Endothelial cell of umbilical vein (primary cell): ENCODE measurements around the gene RUNX2. TPM values are rescaled to one million over a fixed set of nuclear protein-coding genes. Genes with fewer than 3 reads are reported as not detected.

Experiments
- BruUV-seq: library from RNA; stranded (reverse); fragments of 400-500 nt; replicated peaks from 2 replicates; lab custom pipeline; 2021; lab: Mats Ljungman, UMichigan
- CTCF ChIA-PET: fragments of 300-600, 350-600 bp; sonication (Branson Sonifier 250); formaldehyde crosslinking; loops from one replicate; lab custom pipeline; 2021; ENCODE audit warnings: antibody characterized with exemption, inconsistent platforms; lab: Charles Lee
- POLR2A ChIA-PET: fragments of 300-600, 350-600 bp; sonication (Branson Sonifier 250); formaldehyde crosslinking; loops from one replicate; lab custom pipeline; 2021; ENCODE audit warnings: antibody characterized with exemption, inconsistent platforms; lab: Charles Lee
- DNase-seq: peaks from one replicate; pipeline ENCODE4 v3.0.0-alpha.2; 2011; ENCODE audit warnings: low read depth, low spot score
- FAIRE-seq: peaks from 2 replicates; lab custom pipeline; 2011; peaks lifted over from hg19 to GRCh38; lab: Jason Lieb, UNC
- H2AFZ ChIP-seq: 2 replicates; pipeline ENCODE4 v1.6.0; 2012; ENCODE audit warnings: low read depth, low read length, control low read depth, inconsistent platforms
- H3K27ac ChIP-seq: 2 replicates; pipeline ENCODE4 v1.5.1; 2011; ENCODE audit warnings: low read depth, mild to moderate bottlenecking, control low read depth, low read length, moderate library complexity; ENCODE audit not compliant: insufficient read depth
- H3K27me3 ChIP-seq, 2 experiments: 2 replicates each; pipeline versions ENCODE4 v1.6.0 to v1.6.1; 2011; ENCODE audit warnings: low read length in 2 of 2, mixed read lengths in 1 of 2; ENCODE audit not compliant: control insufficient read depth in 2 of 2, insufficient read depth in 2 of 2
- H3K36me3 ChIP-seq, 2 experiments: 2 replicates in 1 of 2; 3 replicates in 1 of 2; pipeline ENCODE4 v1.5.1; 2011; ENCODE audit warnings: low read length in 2 of 2, mild to moderate bottlenecking in 1 of 2, moderate library complexity in 1 of 2; ENCODE audit not compliant: control insufficient read depth in 2 of 2, insufficient read depth in 2 of 2; ENCODE audit errors: extremely low read depth in 1 of 2
- H3K4me1 ChIP-seq: 3 replicates; pipeline ENCODE4 v1.5.1; 2011; ENCODE audit warnings: mild to moderate bottlenecking, low read length; ENCODE audit not compliant: control insufficient read depth, insufficient read depth; ENCODE audit errors: extremely low read depth
- H3K4me2 ChIP-seq: 2 replicates; pipeline ENCODE4 v1.6.1; 2011; ENCODE audit warnings: low read length, control low read depth, mixed read lengths; ENCODE audit not compliant: insufficient read depth
- H3K4me3 ChIP-seq, 3 experiments: fragments of 200-600 bp in 1 of 3; sonication (generic), shearing (Covaris generic) in 1 of 3; replicated peaks in 1 of 3; 2 replicates each; pipeline ENCODE4 v1.5.1; 2011 to 2016; ENCODE audit warnings: control low read depth in 3 of 3, low read length in 3 of 3, mild to moderate bottlenecking in 2 of 3, inconsistent platforms in 1 of 3, low read depth in 1 of 3, moderate library complexity in 1 of 3; ENCODE audit not compliant: insufficient read depth in 1 of 3
- H3K79me2 ChIP-seq: 2 replicates; pipeline ENCODE4 v1.6.0; 2012; ENCODE audit warnings: low read length, inconsistent platforms; ENCODE audit not compliant: control insufficient read depth, insufficient read depth
- H3K9ac ChIP-seq: replicated peaks from 2 replicates; pipeline ENCODE3; 2011; ENCODE audit warnings: low read length, control low read depth; ENCODE audit not compliant: insufficient read depth; ENCODE audit errors: extremely low read depth
- H3K9me1 ChIP-seq: replicated peaks from 3 replicates; pipeline ENCODE4 v1.6.0; 2011; ENCODE audit warnings: mild to moderate bottlenecking, low read length; ENCODE audit not compliant: control insufficient read depth, insufficient read depth; ENCODE audit errors: extremely low read depth
- H3K9me3 ChIP-seq: replicated peaks from 2 replicates; pipeline ENCODE4 v1.5.1; 2012; ENCODE audit warnings: low read length, inconsistent platforms; ENCODE audit not compliant: control insufficient read depth, insufficient read depth
- H4K20me1 ChIP-seq: replicated peaks from 2 replicates; pipeline ENCODE3; 2011; ENCODE audit warnings: mild to moderate bottlenecking, low read length; ENCODE audit not compliant: control insufficient read depth, insufficient read depth; ENCODE audit errors: extremely low read depth
- CTCF ChIP-seq, 2 donors: IDR thresholded peaks; 1 replicate in 1 of 2; 2 replicates in 1 of 2; pipeline ENCODE4 v1.5.1; 2011; ENCODE audit warnings: low read length in 2 of 2, mild to moderate bottlenecking in 2 of 2, moderate library complexity in 2 of 2, control low read depth in 1 of 2, inconsistent platforms in 1 of 2, low read depth in 1 of 2; ENCODE audit not compliant: insufficient read depth in 1 of 2; ENCODE audit errors: extremely low read depth in 1 of 2
- EZH2 ChIP-seq: IDR thresholded peaks from 2 replicates; pipeline ENCODE4 v1.6.1; 2012; ENCODE audit warnings: borderline replicate concordance, low read depth, mild to moderate bottlenecking, moderate library complexity, low read length, inconsistent platforms; ENCODE audit not compliant: severe bottlenecking
- FOS ChIP-seq: IDR thresholded peaks from 2 replicates; pipeline ENCODE4 v1.6.1; 2011; ENCODE audit warnings: mild to moderate bottlenecking, low read length, moderate library complexity, borderline replicate concordance; ENCODE audit not compliant: insufficient read depth
- GATA2 ChIP-seq: IDR thresholded peaks from 2 replicates; pipeline ENCODE4 v1.7.0; 2011; ENCODE audit warnings: low read depth, mild to moderate bottlenecking, moderate library complexity, mixed read lengths, low read length; ENCODE audit not compliant: insufficient read length, insufficient read depth
- JUN ChIP-seq: IDR thresholded peaks from 2 replicates; pipeline ENCODE4 v1.6.1; 2011; ENCODE audit warnings: borderline replicate concordance, low read depth; ENCODE audit not compliant: insufficient read length, insufficient read depth
- MAX ChIP-seq: IDR thresholded peaks from 2 replicates; pipeline ENCODE4 v1.6.1; 2011; ENCODE audit not compliant: insufficient read depth, insufficient read length
- MYC ChIP-seq: IDR thresholded peaks from one replicate; pipeline ENCODE4 v1.6.1; 2011; ENCODE audit warnings: mild to moderate bottlenecking, low read depth, low read length
- POLR2A ChIP-seq: IDR thresholded peaks from 2 replicates; pipeline ENCODE4 v1.6.1; 2012; ENCODE audit warnings: low read depth, mild to moderate bottlenecking, control low read depth, low read length
- POLR2AphosphoS5 ChIP-seq: IDR thresholded peaks from 2 replicates; pipeline ENCODE4 v1.6.1; 2012; ENCODE audit warnings: low read depth, mild to moderate bottlenecking, control low read depth, low read length, moderate library complexity; ENCODE audit not compliant: insufficient read depth
- dilution Hi-C: fragments of 300-500 bp; cut with MboI; formaldehyde crosslinking; loops from one replicate; pipeline ENCODE4 v1.15.0; 2019; ENCODE audit warnings: low sequenced_read_pairs; ENCODE audit not compliant: extremely low pct_ligation_motif_present
- intact Hi-C: fragments of 100-400 bp; cut with micrococcal nuclease; formaldehyde crosslinking; loops from one replicate; pipeline ENCODE4 v1.10.0; 2022
- polyA plus RNA-seq, 4 experiments: library from polyadenylated mRNA; depleted of rRNA in 3 of 4; stranded (reverse) in 3 of 4; unstranded in 1 of 4; fragments of >200 nt; gene quantifications; 2 replicates each; pipeline versions ENCODE4 v1.2.1 to v1.2.3, GENCODE V29; 2011 to 2012; ENCODE audit warnings: missing spikeins in 1 of 4
- total RNA-seq: library from RNA; stranded (reverse); gene quantifications from 2 replicates; pipeline ENCODE4 v1.2.3, GENCODE V29; 2021

The RUNX2 gene
- total and polyA plus RNA-seq, 2 donors (not counting 3 experiments of a cell fraction or from before 2014, with no cell fraction given), result 0.06 TPM; not detected in 1

- H2AFZ ChIP-seq, result no peak overlapping the region
- intact Hi-C loops, result no loop called here
- H3K4me2 ChIP-seq, result no peak overlapping the region
- TF ChIP-seq POLR2A, result no peak
- no peak for TF ChIP-seq CTCF (IDR thresholded peaks at IDR 0.05; ENCODE audit: extremely low read depth in 1 of 2, insufficient read depth in 1 of 2, low read depth in 1 of 2, low read length in 2 of 2)
- no peak for TF ChIP-seq FOS
- TF ChIP-seq EZH2, result no peak
- no peak for TF ChIP-seq JUN
- TF ChIP-seq GATA2, result no peak
- no peak for TF ChIP-seq POLR2AphosphoS5
- no peak for TF ChIP-seq MAX
- no peak for TF ChIP-seq MYC
- H3K4me3 ChIP-seq, result no peak overlapping the region
- H3K9me3 ChIP-seq, result no peaks in the 10 kb centered on the region
- no peaks in the 10 kb centered on the region for H4K20me1 ChIP-seq
- FAIRE-seq, result no peak
- H3K9ac ChIP-seq, result no peak overlapping the region
- ChIA-PET POLR2A (no interaction called here), CTCF (interaction anchor here (1.2 to 1.9 kb wide), 3 partner anchors 20 to 999 kb away, joined by 3 to 5 read pairs (median 3); no protein-coding TSS in a partner anchor)
- dilution Hi-C loops, result no loop called here
- no peaks in the 10 kb centered on the region for H3K79me2 ChIP-seq
- BruUV-seq, result no TSS peak
- no peak for DNase-seq
- H3K36me3 ChIP-seq, result no peaks in the 10 kb centered on the region
- peaks cover 15% of the 10 kb centered on the region for H3K4me1 ChIP-seq
- no peaks in the 10 kb centered on the region for H3K27me3 ChIP-seq
- H3K27ac ChIP-seq, result no peak overlapping the region
- H3K9me1 ChIP-seq, result no peaks in the 10 kb centered on the region
These were observed 146.2 kb downstream of the RUNX2 start for GRCh38 chr6:45474376-45474775.
